SK-N-SH treated with all-trans-retinoic acid at 6 μM for 48 hours (cell line): ENCODE results near the gene ACTG2.
"Not testable (repeated sequence)": the region's sequence is repeated elsewhere in the genome, so short reads cannot be mapped to it uniquely, and the experiment has no call there.

Source experiments
- ATAC-seq: fragments of 200-7000 bp; cut with Tn5 transposase; 3 replicates; pipeline ENCODE4 v1.9.1; 2020; ENCODE audit warnings: mild to moderate bottlenecking, moderate library complexity
- BACH2 ChIP-seq: fragments of 250-450 bp; sonication (Bioruptor Pico); IDR thresholded peaks from 2 replicates; pipeline ENCODE4 v1.9.0; 2021; ENCODE audit warnings: mild to moderate bottlenecking, borderline replicate concordance
- CREB5 ChIP-seq: fragments of 250-450 bp; sonication (Bioruptor Pico); IDR thresholded peaks from 2 replicates; pipeline ENCODE4 v1.5.1; 2020; ENCODE audit warnings: low read depth, mild to moderate bottlenecking, moderate library complexity
- CSDC2 ChIP-seq: fragments of 250-450 bp; sonication (Bioruptor Pico); IDR thresholded peaks from 2 replicates; pipeline ENCODE4 v1.5.0; 2020; ENCODE audit warnings: mild to moderate bottlenecking, moderate library complexity
- CSRNP3 ChIP-seq: fragments of 250-450 bp; sonication (Bioruptor Pico); IDR thresholded peaks from 2 replicates; pipeline ENCODE4 v1.5.1; 2021; ENCODE audit warnings: mild to moderate bottlenecking, moderate library complexity
- OSR1 ChIP-seq: fragments of 250-450 bp; sonication (Bioruptor Pico); IDR thresholded peaks from 2 replicates; pipeline ENCODE4 v1.8.0; 2022; ENCODE audit warnings: moderate library complexity, mild to moderate bottlenecking, inconsistent platforms
- PATZ1 ChIP-seq: fragments of 250-450 bp; sonication (Bioruptor Pico); IDR thresholded peaks from 2 replicates; pipeline ENCODE4 v1.8.0; 2020; ENCODE audit warnings: mild to moderate bottlenecking, moderate library complexity, borderline replicate concordance
- PPARA ChIP-seq: fragments of 250-450 bp; sonication (Bioruptor Pico); IDR thresholded peaks from 2 replicates; pipeline ENCODE4 v1.5.0; 2020; ENCODE audit warnings: mild to moderate bottlenecking, borderline replicate concordance
- RARB ChIP-seq: fragments of 250-450 bp; sonication (Bioruptor Pico); IDR thresholded peaks from 2 replicates; pipeline ENCODE4 v1.8.0; 2021; ENCODE audit warnings: mild to moderate bottlenecking, moderate library complexity
- TCF4 ChIP-seq: fragments of 250-450 bp; sonication (Bioruptor Pico); IDR thresholded peaks from 2 replicates; pipeline ENCODE4 v1.8.0; 2021; ENCODE audit warnings: mild to moderate bottlenecking, moderate library complexity, borderline replicate concordance
- TOX ChIP-seq: fragments of 250-450 bp; sonication (Bioruptor Pico); IDR thresholded peaks from 2 replicates; pipeline ENCODE4 v1.8.0; 2021; ENCODE audit warnings: mild to moderate bottlenecking, moderate library complexity, borderline replicate concordance
- TSHZ2 ChIP-seq: fragments of 250-450 bp; sonication (Bioruptor Pico); IDR thresholded peaks from 2 replicates; pipeline ENCODE4 v1.5.0; 2020; ENCODE audit warnings: mild to moderate bottlenecking, moderate library complexity
- ZC3H10 ChIP-seq: fragments of 250-450 bp; sonication (Bioruptor Pico); IDR thresholded peaks from 2 replicates; pipeline ENCODE4 v1.5.1; 2021; ENCODE audit warnings: mild to moderate bottlenecking, moderate library complexity
- ZFP30 ChIP-seq: fragments of 450-650 bp; formaldehyde crosslinking; IDR thresholded peaks from 2 replicates; pipeline ENCODE4 v1.5.0; 2022; ENCODE audit warnings: mild to moderate bottlenecking, moderate library complexity
- ZNF565 ChIP-seq: fragments of 450-650 bp; formaldehyde crosslinking; conservative IDR thresholded peaks from 2 replicates; pipeline ENCODE4 v1.5.0; 2020; ENCODE audit warnings: low read depth, mild to moderate bottlenecking, moderate library complexity

The ACTG2 gene

GRCh38 chr2:73862987-73863386 is 29.8 kb upstream of the ACTG2 start:
- TF ChIP-seq CREB5 (CRISPR knock-in tag) (no peak), ZNF565 (CRISPR knock-in tag) (no peak), PPARA (CRISPR knock-in tag) (no peak), TSHZ2 (CRISPR knock-in tag) (no peak), TCF4 (no peak)
- no peak for ATAC-seq

- no peak for TF ChIP-seq PATZ1 (CRISPR knock-in tag)
- TF ChIP-seq CSDC2 (CRISPR knock-in tag) = no peak
- no peak for TF ChIP-seq OSR1
- TF ChIP-seq CSRNP3 (CRISPR knock-in tag) = no peak
- no peak for TF ChIP-seq BACH2
- TF ChIP-seq, all 23 proteins: peak for 0
- no peak for ATAC-seq
These were observed 24.4 kb upstream of the ACTG2 start for GRCh38 chr2:73868204-73868978.

- ATAC-seq = no peak
- TF ChIP-seq ZC3H10 (CRISPR knock-in tag) (no peak), ZFP30 (CRISPR knock-in tag) (no peak), RARB (CRISPR knock-in tag) (no peak), BACH2 (no peak), CSRNP3 (CRISPR knock-in tag) (no peak), TOX (CRISPR knock-in tag) (no peak)
These were observed 22.7 kb upstream of the ACTG2 start for GRCh38 chr2:73870084-73870483.

GRCh38 chr2:73877071-73877802 is 15.6 kb upstream of the ACTG2 start:
- no peak for ATAC-seq
- no peak for TF ChIP-seq CSDC2 (CRISPR knock-in tag)
- TF ChIP-seq, all 23 proteins: peak for 0

- ATAC-seq = not testable (repeated sequence)
These were observed 14.8 kb upstream of the ACTG2 start for GRCh38 chr2:73877984-73878383.
